IPS-18c (cell line): ENCODE measurements around the gene GRPEL1.
"Not testable (repeated sequence)": the region's sequence is repeated elsewhere in the genome, so short reads cannot be mapped to it uniquely, and the experiment has no call there.

Experiments
- H3K4me3 ChIP-seq: 2 replicates; pipeline ENCODE4 v1.7.0; 2013; ENCODE audit warnings: low read depth, mild to moderate bottlenecking, low read length, moderate library complexity; ENCODE audit not compliant: insufficient read depth
- H3K9me3 ChIP-seq: one replicate; pipeline ENCODE4 v1.6.1; 2013; ENCODE audit warnings: mild to moderate bottlenecking, low read length, moderate library complexity; ENCODE audit not compliant: control insufficient read depth, insufficient read depth

The GRPEL1 gene

DNA sequence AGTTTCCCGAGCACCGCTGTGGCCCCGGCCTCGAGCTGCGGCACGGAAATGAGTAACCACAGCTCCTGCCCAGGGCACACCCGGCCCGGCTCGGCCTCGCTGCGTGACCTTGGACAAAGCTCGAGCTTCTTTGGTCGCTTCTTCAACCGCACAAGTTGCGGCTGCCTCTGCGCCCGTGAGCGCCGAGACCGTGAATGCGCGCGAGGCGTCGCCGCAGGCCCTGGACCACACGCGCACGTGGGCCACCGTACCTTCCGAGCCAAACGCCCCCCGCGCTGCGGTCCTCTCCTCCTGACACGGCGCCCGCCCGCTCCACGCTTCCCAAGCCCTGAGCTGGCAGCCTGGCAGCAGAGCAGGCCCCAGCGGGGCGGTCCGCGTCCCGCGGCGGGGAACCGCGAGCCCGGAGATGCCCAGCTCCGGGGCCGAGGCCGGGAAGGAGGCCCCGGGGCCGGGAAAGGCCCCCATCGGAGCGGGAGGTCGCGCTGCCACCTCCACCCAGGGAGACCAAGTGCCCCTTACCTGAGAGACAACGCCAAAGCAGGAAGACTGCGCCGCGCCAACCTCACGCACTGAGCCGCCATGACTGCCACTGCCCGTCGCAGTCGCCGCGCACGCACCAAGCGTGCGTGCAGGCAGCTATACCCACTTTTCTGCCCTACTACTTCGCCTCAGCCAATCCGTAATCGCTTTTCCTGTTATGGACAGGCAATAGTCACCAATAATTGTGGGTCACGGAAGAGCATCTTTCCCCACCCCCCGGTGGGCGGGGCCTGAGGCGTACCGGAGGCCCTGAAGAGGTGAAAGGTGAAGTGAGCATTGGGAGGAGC lies at the start of gene GRPEL1:
Gene GRPEL1 (minus strand): TSS at position 613 of the 827 bp plus-strand sequence. CDS start 32 bp downstream, at position 581.
- no peaks in the 10 kb centered on the region for H3K9me3 ChIP-seq
- H3K4me3 ChIP-seq, result peak within 1 kb of the TSS; percentile 92

DNA sequence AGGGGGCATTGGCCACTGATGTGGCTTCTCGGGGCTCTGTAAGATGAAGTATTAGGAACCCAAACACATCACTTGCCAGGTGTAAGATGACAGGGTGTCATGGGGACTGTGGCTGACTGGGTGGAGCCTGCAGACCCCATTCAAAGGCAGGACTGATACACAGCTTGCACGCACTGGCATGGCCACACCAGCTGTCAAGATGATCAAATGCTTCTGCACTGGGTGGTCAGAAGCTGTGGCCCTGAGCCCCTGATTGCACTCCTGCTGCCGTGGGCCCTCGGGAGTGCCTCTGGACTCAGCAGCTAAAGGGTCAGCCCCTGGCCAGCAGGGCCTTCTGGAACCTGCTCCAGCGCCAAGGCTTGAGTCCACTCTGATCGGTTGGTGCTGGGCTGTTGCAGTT lies 48.8 kb upstream of the GRPEL1 start:
- H3K4me3 ChIP-seq, result no peak overlapping the region

GRCh38 chr4:7115557-7116340 lies 47.9 kb upstream of the GRPEL1 start:
- H3K9me3 ChIP-seq, result peaks cover 4% of the 10 kb centered on the region
- no peak overlapping the region for H3K4me3 ChIP-seq

More for the DNA sequence above, 48.8 kb upstream of the GRPEL1 start:
- peaks cover 4% of the 10 kb centered on the region for H3K9me3 ChIP-seq

GRCh38 chr4:7112656-7113055 lies 44.8 kb upstream of the GRPEL1 start:
- Histone ChIP-seq H3K9me3 (peaks cover 4% of the 10 kb centered on the region), H3K4me3 (no peak overlapping the region)

- no peak overlapping the region for H3K4me3 ChIP-seq
- peaks cover 4% of the 10 kb centered on the region for H3K9me3 ChIP-seq
Observed at GRCh38 chr4:7111441-7111840, 43.6 kb upstream of the GRPEL1 start.

DNA sequence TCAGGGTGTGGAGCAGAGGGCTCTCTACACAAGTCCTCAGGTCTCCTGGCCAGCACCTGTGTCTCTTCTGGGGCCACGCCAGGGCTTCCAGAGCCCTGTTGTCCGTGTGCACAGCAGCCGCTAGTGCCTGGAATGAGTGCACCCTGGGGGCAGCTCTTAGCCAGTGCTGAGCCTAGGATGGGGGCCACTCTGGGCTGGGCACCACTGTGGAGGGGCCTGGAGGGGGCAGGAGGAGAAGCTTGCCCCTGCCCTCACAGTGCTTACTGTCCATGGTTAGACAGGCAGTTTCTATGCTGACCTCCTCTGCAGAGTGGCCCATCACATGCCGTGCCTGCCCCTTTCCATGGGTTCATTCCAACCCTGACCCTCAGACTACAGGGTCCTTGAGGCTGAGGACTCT lies 42.7 kb upstream of the GRPEL1 start:
- peaks cover 4% of the 10 kb centered on the region for H3K9me3 ChIP-seq
- no peak overlapping the region for H3K4me3 ChIP-seq

GRCh38 chr4:7109169-7109568 lies 41.3 kb upstream of the GRPEL1 start:
- peaks cover 4% of the 10 kb centered on the region for H3K9me3 ChIP-seq
- H3K4me3 ChIP-seq, result no peak overlapping the region

DNA sequence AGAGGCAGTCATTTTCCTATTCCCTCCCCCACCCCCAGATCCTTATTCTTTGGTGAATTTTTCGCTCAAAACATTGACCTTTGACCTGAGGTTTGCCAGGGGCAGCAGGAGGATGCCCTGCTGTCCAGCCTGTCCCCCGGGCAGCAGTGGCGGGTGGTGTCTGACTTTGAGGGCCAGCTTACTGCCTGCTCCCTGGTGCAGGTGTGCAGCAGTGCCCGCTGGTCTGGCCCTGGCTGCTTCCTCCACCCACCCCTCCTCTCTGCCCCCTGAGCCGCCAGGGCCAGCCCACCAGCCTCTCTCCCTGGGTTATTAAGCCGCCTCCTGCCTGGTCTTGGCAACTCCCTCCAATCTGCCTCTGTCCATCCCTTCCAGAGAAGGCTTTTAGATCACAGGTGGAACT lies 40.8 kb upstream of the GRPEL1 start:
- Histone ChIP-seq H3K4me3 (no peak overlapping the region), H3K9me3 (peaks cover 4% of the 10 kb centered on the region)

- Histone ChIP-seq H3K9me3 (peaks cover 4% of the 10 kb centered on the region), H3K4me3 (no peak overlapping the region)
Observed at GRCh38 chr4:7108046-7108625, 40.3 kb upstream of the GRPEL1 start.

DNA sequence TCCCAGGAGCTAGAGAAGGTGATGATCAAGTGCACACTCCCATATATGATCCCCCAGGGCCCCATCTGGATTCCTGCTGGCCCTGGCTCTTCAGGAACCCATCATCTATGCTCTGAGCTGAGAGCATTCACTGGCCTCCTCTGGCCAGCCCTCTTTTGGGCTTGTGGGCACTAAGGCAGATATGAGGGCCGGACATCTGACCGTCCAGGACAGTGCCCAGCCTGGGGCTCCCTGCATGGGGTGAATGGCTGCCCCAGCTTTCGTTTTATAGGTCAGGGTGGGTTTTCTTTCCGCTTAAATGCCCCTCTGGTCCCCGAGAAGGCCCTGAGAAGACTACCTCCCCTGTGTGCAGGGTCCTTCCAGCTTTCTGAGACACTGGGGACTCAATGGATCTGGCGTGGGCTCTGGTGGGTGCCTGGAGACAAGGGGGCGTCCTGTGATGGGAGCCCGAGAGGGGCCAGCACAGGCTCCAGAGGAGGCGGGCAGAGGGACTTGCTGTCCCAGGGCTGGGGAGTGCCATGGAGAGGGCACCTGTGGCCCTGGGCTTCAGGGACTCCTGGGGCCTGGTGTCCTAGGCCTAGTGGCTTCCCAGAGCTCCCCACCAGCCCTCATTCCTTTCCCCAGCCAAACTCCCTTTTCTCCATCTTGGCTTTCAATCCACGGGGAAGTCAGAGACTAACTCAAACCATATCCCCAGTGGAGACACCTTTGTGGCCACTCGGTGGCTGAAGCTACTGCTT lies 39.5 kb upstream of the GRPEL1 start:
- H3K9me3 ChIP-seq, result peaks cover 4% of the 10 kb centered on the region
- H3K4me3 ChIP-seq, result no peak overlapping the region

GRCh38 chr4:7105276-7105675 lies 37.4 kb upstream of the GRPEL1 start:
- no peak overlapping the region for H3K4me3 ChIP-seq
- H3K9me3 ChIP-seq, result no peaks in the 10 kb centered on the region

DNA sequence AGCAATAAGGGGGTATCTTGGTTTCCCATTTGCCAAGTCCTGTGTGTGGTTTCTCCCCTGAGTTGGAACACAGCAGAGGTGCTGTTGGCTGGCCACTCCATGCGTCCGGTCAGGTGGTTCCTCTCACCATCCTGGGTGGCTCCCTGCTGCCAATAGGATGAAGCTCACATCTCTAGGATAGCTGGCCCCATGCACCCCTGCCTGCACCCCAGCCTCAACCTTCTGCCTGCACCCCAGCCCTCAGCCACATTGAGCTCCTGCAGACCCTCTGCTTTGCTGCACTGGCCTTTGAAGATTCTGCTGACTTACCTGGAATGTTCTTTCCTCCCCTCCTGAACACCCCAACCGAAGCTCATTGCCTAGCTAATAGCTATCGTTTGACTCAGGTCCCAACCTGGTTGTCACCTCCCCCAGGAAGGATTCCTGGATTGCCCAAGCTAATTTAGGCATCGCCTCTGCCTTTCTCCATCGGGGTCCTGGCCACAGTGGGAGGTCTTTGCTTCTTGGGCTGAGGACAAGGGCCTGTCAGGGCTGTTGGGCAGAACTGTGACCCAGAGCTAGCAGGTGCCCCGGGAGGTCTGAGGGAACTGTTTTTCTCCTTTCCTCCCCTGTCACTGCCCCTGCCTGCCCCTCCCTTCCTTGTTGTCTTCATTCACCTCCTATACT lies 36.6 kb upstream of the GRPEL1 start:
- no peaks in the 10 kb centered on the region for H3K9me3 ChIP-seq
- H3K4me3 ChIP-seq, result no peak overlapping the region

DNA sequence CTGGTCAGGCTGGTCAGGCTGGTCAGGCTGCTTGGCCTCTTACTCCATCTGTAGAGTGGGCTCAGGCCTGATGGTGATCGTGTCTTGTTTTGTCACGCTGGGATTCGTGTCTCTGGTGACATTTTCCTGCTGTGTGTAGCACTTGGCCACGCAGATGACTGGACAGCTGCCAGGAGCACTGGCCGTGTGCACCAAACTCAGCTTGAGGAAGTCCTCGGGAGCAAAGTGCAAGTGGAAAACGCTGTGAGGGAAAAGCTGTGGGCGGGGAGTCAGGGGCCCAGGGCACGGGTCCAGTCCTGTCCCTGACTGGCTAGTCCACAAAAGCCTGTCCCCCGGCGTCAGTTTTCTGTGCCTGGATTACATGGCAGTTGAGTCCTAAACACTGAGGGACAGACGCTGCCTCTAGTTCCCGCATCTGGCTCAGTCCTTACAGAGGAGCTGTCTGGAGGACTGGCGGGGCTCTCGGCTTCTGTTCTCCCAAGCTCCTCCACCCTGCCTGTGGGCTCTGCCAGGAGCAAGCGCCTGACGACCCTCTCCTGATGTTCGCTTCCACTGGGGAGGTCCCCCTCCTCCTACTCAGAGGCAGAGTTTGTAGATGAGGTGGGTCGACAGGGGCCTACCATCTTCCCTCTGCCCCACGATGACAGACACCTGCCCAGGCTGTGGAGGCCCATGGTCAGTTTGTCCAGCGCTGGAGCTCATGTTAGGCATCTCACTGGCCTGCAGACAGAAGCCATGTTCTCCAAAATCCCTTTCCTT lies 35.9 kb upstream of the GRPEL1 start:
- peak overlapping the region; percentile 36 for H3K4me3 ChIP-seq

GRCh38 chr4:7103031-7103606 lies 35.3 kb upstream of the GRPEL1 start:
- Histone ChIP-seq H3K9me3 (no peaks in the 10 kb centered on the region), H3K4me3 (peak overlapping the region; percentile 75)

More for the DNA sequence above, 35.9 kb upstream of the GRPEL1 start:
- H3K9me3 ChIP-seq, result no peaks in the 10 kb centered on the region

GRCh38 chr4:7102516-7102909 lies 34.6 kb upstream of the GRPEL1 start:
- H3K4me3 ChIP-seq, result peak overlapping the region; percentile 75
- H3K9me3 ChIP-seq, result not testable (repeated sequence)
